Liver (tissue), 9 donors: ENCODE data around the gene ASIC2. TPM values are rescaled to one million over a fixed set of nuclear protein-coding genes. Genes with fewer than 3 reads are reported as not detected.

Experiments used
- DNase-seq: peaks from one replicate; pipeline ENCODE4 v3.0.0-alpha.2; 2017; ENCODE audit warnings: low spot score
- H3K27ac ChIP-seq, 2 donors: one replicate each; pipeline ENCODE4 v1.7.0; 2013; ENCODE audit warnings: inconsistent platforms in 2 of 2, low read length in 2 of 2, control low read depth in 1 of 2, low read depth in 1 of 2, mild to moderate bottlenecking in 1 of 2
- H3K27me3 ChIP-seq, 4 donors: one replicate each; pipeline versions ENCODE4 v1.6.1 to v1.7.0; 2013; ENCODE audit warnings: low read length in 3 of 4, inconsistent platforms in 1 of 4, mild to moderate bottlenecking in 1 of 4, moderate library complexity in 1 of 4; ENCODE audit not compliant: control insufficient read depth in 4 of 4, insufficient read depth in 4 of 4
- H3K36me3 ChIP-seq, 4 donors: one replicate each; pipeline versions ENCODE4 v1.6.1 to v1.7.0; 2013; ENCODE audit warnings: low read length in 3 of 4, mild to moderate bottlenecking in 3 of 4, low read depth in 1 of 4, moderate library complexity in 1 of 4; ENCODE audit not compliant: control insufficient read depth in 4 of 4, insufficient read depth in 3 of 4
- H3K4me1 ChIP-seq, 4 donors: one replicate each; pipeline versions ENCODE4 v1.6.1 to v1.7.0; 2013; ENCODE audit warnings: low read length in 3 of 4, mild to moderate bottlenecking in 3 of 4, moderate library complexity in 1 of 4; ENCODE audit not compliant: control insufficient read depth in 4 of 4, insufficient read depth in 4 of 4
- H3K4me3 ChIP-seq, 3 donors: one replicate each; pipeline versions ENCODE4 v1.6.1 to v1.7.0; 2013; ENCODE audit warnings: low read length in 3 of 3, control low read depth in 1 of 3, low read depth in 1 of 3, mild to moderate bottlenecking in 1 of 3
- H3K9ac ChIP-seq, 2 donors: one replicate each; pipeline ENCODE4 v1.7.0; 2013; ENCODE audit warnings: low read length in 2 of 2, mild to moderate bottlenecking in 2 of 2, moderate library complexity in 2 of 2, control low read depth in 1 of 2, low read depth in 1 of 2
- H3K9me3 ChIP-seq, 4 donors: one replicate each; pipeline versions ENCODE4 v1.6.1 to v1.7.0; 2013; ENCODE audit warnings: low read length in 3 of 4; ENCODE audit not compliant: control insufficient read depth in 4 of 4
- EGR1 ChIP-seq, 2 donors: IDR thresholded peaks; 2 replicates each; pipeline ENCODE4 v1.6.1; 2016 to 2018; ENCODE audit warnings: antibody characterized with exemption in 2 of 2, low read depth in 2 of 2
- FOXA1 ChIP-seq: IDR thresholded peaks from 2 replicates; pipeline ENCODE4 v1.6.1; 2016; ENCODE audit warnings: antibody characterized with exemption
- FOXA2 ChIP-seq: IDR thresholded peaks from 2 replicates; pipeline ENCODE4 v1.6.1; 2016; ENCODE audit warnings: antibody characterized with exemption
- GABPA ChIP-seq, 2 donors: IDR thresholded peaks in 1 of 2; conservative IDR thresholded peaks in 1 of 2; 2 replicates each; pipeline ENCODE4 v1.6.1; 2016; ENCODE audit warnings: antibody characterized with exemption in 2 of 2, mild to moderate bottlenecking in 1 of 2, moderate library complexity in 1 of 2
- HNF4G ChIP-seq: IDR thresholded peaks from 2 replicates; pipeline ENCODE4 v1.6.1; 2016; ENCODE audit warnings: antibody characterized with exemption
- JUND ChIP-seq, 2 donors: IDR thresholded peaks; 2 replicates each; pipeline ENCODE4 v1.6.1; 2016; ENCODE audit warnings: antibody characterized with exemption in 2 of 2
- NR2F2 ChIP-seq: IDR thresholded peaks from 2 replicates; pipeline ENCODE4 v1.6.1; 2016; ENCODE audit warnings: antibody characterized with exemption
- RAD21 ChIP-seq, 2 donors: IDR thresholded peaks; 2 replicates each; pipeline ENCODE4 v1.6.1; 2016; ENCODE audit warnings: antibody characterized with exemption in 2 of 2, mild to moderate bottlenecking in 2 of 2
- RXRA ChIP-seq, 2 donors: IDR thresholded peaks; 2 replicates each; pipeline ENCODE4 v1.6.1; 2017 to 2018; ENCODE audit warnings: antibody characterized with exemption in 2 of 2, mild to moderate bottlenecking in 1 of 2
- SP1 ChIP-seq: IDR thresholded peaks from 2 replicates; pipeline ENCODE4 v1.6.1; 2018; ENCODE audit warnings: antibody characterized with exemption, mild to moderate bottlenecking
- TAF1 ChIP-seq: conservative IDR thresholded peaks from 2 replicates; pipeline ENCODE4 v1.6.1; 2016; ENCODE audit warnings: antibody characterized with exemption, mild to moderate bottlenecking
- whole genome bisulfite sequencing: extraction: QIAGEN DNeasy Blood & Tissue Kit; methylation state at CpG from one replicate; pipeline ENCODE4 v1.1.7; 2013; 5-methylcytosine and 5-hydroxymethylcytosine counted together
- polyA plus RNA-seq, 2 donors: library from polyadenylated mRNA; stranded (reverse) in 1 of 2; unstranded in 1 of 2; fragments of 200-250 nt in 1 of 2; fragments of >200 nt in 1 of 2; fragmentation: Nextera tagmentation in 1 of 2; extraction: Ambion mirVana in 1 of 2; gene quantifications; one replicate each; pipeline versions ENCODE4 v1.2.1 to v1.2.3, GENCODE V29; 2013 to 2015
- total RNA-seq, 2 donors: library from RNA; depleted of rRNA; stranded (reverse); fragments of >200 nt; gene quantifications; one replicate each; pipeline ENCODE4 v1.2.3, GENCODE V29; 2014
- TF ChIP-seq, protein P1 (sequence below): IDR thresholded peaks from 2 replicates; pipeline ENCODE4 v1.6.1; 2016; ENCODE audit warnings: antibody characterized with exemption
- TF ChIP-seq, protein P2 (sequence below): IDR thresholded peaks from 2 replicates; pipeline ENCODE4 v1.6.1; 2016; ENCODE audit warnings: antibody characterized with exemption
- TF ChIP-seq, protein P3 (sequence below): IDR thresholded peaks from 2 replicates; pipeline ENCODE4 v1.6.1; 2016; ENCODE audit warnings: antibody characterized with exemption, mild to moderate bottlenecking
- TF ChIP-seq, protein P4 (sequence below): fragments of 150-350 bp; IDR thresholded peaks from 2 replicates; pipeline ENCODE4 v1.5.1; 2017; ENCODE audit warnings: improper control_type of control experiment, low read depth, low read length; ENCODE audit not compliant: missing input control
- TF ChIP-seq, protein P5 (sequence below): IDR thresholded peaks from 2 replicates; pipeline ENCODE4 v1.6.1; 2016; ENCODE audit warnings: antibody characterized with exemption
- donor health status: healthy.
- donor health status: healthy.
- donor health status: healthy.
- donor health status: healthy.
- donor health status: healthy.

The ASIC2 gene
- total and polyA plus RNA-seq, 4 donors: under 0.01 TPM; not detected in 3

DNA sequence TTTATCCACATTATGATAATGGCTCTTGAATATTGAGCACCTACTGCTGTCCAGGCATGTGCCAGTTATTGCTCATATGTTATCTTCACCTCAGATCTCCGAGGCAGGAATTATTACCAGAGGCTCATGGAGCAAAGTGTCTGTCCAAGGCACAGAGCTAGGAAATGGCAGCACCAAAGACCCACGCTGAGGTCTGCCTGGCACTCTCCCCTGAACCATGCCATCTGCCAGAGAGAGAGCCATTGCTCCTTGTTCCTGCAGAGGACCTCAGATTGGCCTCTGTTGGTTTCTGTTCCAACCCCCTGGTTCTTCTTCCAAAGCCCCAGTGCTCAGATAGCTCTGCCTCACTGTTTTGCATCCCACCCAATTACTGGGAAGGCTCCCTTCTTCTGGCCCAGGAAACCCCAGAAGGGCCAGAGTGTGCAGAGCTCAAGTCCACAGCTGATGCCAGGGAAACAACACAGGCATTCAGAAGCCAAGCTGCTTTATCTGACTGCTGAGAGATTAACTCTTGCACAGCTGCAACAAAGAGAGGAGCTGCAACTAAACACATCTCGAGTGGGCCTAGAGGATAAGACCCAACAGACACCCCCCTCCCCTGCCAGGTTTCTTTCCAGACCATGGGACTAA, 5.9 kb downstream of the ASIC2 start (continued):
- no peak for TF ChIP-seq SP1
- TF ChIP-seq, protein P1, sequence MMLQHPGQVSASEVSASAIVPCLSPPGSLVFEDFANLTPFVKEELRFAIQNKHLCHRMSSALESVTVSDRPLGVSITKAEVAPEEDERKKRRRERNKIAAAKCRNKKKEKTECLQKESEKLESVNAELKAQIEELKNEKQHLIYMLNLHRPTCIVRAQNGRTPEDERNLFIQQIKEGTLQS: no peak
- no peak for TF ChIP-seq RAD21 (IDR thresholded peaks at IDR 0.05)
- no peak for TF ChIP-seq TAF1

DNA sequence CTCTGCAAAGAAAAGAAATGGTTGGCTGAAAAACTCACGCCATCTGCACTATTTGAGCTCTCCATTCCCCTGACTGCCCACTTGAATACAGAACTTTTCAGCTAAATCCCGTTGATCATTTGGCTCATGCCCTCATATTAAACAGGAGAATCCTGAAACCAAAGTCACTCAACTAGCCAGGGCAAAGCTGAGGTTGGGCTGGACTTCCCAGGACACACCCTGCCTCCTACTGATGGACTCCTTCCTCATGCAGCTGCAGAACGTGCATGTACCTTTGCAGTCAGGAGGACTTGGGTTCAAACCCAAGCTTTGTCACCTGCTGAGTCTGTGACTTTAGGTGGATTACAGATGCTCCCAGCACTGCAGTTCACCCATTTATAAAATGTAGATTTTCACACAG, 7.7 kb downstream of the ASIC2 start:
- WGBS: 72% methylated on average over 3 of the region's 3 CpGs

More for the DNA sequence above, 7.7 kb downstream of the ASIC2 start:
- Histone ChIP-seq H3K36me3 (no peaks in the 10 kb centered on the region), H3K27me3 (peaks cover 0 to 10% (median 3%) of the 10 kb centered on the region in 4 donors), H3K9me3 (no peaks in the 10 kb centered on the region), H3K4me1 (no peaks in the 10 kb centered on the region), H3K27ac (no peak overlapping the region), H3K4me3 (no peak overlapping the region), H3K9ac (no peak overlapping the region)
- TF ChIP-seq, protein P2, sequence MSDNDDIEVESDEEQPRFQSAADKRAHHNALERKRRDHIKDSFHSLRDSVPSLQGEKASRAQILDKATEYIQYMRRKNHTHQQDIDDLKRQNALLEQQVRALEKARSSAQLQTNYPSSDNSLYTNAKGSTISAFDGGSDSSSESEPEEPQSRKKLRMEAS: no peak
- TF ChIP-seq FOXA2 (no peak), HNF4G (no peak), JUND (IDR thresholded peaks at IDR 0.05) (no peak), FOXA1 (no peak), NR2F2 (no peak), RAD21 (IDR thresholded peaks at IDR 0.05) (no peak), EGR1 (IDR thresholded peaks at IDR 0.05; ENCODE audit: low read depth in 2 of 2) (no peak), RXRA (IDR thresholded peaks at IDR 0.05) (no peak), TAF1 (no peak), GABPA (IDR thresholded peaks at IDR 0.05 in 1 of 2, conservative IDR thresholded peaks at IDR 0.05 in 1 of 2) (no peak)
- TF ChIP-seq, protein P1: no peak
- TF ChIP-seq, protein P3, sequence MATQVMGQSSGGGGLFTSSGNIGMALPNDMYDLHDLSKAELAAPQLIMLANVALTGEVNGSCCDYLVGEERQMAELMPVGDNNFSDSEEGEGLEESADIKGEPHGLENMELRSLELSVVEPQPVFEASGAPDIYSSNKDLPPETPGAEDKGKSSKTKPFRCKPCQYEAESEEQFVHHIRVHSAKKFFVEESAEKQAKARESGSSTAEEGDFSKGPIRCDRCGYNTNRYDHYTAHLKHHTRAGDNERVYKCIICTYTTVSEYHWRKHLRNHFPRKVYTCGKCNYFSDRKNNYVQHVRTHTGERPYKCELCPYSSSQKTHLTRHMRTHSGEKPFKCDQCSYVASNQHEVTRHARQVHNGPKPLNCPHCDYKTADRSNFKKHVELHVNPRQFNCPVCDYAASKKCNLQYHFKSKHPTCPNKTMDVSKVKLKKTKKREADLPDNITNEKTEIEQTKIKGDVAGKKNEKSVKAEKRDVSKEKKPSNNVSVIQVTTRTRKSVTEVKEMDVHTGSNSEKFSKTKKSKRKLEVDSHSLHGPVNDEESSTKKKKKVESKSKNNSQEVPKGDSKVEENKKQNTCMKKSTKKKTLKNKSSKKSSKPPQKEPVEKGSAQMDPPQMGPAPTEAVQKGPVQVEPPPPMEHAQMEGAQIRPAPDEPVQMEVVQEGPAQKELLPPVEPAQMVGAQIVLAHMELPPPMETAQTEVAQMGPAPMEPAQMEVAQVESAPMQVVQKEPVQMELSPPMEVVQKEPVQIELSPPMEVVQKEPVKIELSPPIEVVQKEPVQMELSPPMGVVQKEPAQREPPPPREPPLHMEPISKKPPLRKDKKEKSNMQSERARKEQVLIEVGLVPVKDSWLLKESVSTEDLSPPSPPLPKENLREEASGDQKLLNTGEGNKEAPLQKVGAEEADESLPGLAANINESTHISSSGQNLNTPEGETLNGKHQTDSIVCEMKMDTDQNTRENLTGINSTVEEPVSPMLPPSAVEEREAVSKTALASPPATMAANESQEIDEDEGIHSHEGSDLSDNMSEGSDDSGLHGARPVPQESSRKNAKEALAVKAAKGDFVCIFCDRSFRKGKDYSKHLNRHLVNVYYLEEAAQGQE: no peak
- TF ChIP-seq, protein P4, sequence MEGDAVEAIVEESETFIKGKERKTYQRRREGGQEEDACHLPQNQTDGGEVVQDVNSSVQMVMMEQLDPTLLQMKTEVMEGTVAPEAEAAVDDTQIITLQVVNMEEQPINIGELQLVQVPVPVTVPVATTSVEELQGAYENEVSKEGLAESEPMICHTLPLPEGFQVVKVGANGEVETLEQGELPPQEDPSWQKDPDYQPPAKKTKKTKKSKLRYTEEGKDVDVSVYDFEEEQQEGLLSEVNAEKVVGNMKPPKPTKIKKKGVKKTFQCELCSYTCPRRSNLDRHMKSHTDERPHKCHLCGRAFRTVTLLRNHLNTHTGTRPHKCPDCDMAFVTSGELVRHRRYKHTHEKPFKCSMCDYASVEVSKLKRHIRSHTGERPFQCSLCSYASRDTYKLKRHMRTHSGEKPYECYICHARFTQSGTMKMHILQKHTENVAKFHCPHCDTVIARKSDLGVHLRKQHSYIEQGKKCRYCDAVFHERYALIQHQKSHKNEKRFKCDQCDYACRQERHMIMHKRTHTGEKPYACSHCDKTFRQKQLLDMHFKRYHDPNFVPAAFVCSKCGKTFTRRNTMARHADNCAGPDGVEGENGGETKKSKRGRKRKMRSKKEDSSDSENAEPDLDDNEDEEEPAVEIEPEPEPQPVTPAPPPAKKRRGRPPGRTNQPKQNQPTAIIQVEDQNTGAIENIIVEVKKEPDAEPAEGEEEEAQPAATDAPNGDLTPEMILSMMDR: no peak
- TF ChIP-seq, protein P5, sequence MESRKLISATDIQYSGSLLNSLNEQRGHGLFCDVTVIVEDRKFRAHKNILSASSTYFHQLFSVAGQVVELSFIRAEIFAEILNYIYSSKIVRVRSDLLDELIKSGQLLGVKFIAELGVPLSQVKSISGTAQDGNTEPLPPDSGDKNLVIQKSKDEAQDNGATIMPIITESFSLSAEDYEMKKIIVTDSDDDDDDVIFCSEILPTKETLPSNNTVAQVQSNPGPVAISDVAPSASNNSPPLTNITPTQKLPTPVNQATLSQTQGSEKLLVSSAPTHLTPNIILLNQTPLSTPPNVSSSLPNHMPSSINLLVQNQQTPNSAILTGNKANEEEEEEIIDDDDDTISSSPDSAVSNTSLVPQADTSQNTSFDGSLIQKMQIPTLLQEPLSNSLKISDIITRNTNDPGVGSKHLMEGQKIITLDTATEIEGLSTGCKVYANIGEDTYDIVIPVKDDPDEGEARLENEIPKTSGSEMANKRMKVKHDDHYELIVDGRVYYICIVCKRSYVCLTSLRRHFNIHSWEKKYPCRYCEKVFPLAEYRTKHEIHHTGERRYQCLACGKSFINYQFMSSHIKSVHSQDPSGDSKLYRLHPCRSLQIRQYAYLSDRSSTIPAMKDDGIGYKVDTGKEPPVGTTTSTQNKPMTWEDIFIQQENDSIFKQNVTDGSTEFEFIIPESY: no peak
- no peak for DNase-seq
